Activated T-cell treated with anti-CD3 and anti-CD28 coated beads for 4 hours (primary cell): ENCODE measurements around the gene AMFR.

Experiments
- DNase-seq: peaks from one replicate; pipeline ENCODE4 v3.0.0-alpha.2; 2020

AMFR gene

DNA sequence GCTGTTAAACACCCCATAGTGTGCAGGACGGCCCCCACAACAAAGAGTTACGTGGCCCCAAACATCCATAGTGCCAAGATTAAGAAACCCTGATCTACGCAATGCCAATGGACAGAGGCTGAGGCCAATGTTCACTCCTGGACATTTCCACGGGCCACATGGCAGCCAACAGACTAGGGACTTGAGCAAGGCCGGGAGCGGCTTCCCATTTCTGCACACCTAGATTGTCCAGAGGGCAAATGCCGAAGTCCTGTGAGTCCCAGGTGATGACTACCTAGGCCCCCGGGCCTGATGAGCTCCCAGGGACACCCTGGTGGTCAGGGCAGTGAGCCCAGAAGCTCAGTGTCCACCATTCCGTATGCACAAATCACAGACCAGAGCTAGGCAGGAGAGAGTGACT is 95.5 kb downstream of the AMFR start:
- no peak for DNase-seq

DNA sequence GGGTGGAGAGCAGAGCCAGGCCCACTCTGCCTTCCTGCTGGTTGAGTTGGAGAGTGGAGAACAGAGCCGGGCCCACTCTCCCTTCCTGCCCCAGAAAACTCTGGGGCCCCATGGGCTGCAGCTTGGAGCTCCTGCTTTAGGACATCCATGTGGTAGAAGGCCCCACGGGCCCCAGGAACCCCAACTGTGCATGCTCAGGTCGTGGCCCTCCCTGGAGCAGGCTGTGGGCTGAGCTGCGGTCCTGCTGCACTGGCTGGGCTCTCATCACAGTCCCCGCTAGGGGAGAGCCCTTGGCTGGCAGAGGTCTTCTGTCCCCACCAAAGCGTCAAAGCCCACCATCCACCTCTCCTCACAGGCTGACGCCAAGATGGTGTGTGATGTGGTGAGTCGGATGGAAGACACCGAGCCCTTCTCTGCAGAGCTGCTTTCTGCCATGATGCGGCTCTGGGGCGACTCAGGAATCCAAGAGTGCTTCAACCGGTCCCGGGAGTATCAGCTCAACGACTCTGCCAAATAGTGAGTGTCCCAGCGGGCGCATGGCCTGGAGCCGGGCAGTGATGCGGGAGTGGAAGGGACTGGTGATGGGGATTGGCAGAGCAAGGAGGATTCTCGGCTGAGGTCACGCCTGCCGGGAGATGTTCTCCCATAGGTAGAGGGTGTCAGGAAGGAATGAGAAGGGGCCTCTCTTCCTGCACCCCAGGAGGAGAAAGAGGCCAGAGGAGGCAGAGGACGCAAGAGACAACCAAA is 96.9 kb downstream of the AMFR start:
- no peak for DNase-seq

DNA sequence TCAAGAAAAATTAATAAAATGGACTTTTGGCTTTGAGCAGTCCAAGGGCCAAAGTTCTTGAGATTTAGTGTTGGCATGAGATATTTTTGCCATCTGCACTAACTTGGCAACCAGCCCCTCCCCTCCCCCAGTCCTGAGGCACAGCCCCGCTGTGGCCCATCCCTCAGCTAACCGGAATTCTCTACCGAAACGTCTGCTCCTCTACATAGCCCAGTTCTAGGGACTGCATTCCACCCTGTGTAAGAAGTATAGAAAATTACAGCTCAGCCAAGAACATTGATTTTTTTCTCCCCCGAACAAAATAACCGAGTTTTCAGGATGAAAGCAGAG is 97.5 kb downstream of the AMFR start:
- no peak for DNase-seq

DNA sequence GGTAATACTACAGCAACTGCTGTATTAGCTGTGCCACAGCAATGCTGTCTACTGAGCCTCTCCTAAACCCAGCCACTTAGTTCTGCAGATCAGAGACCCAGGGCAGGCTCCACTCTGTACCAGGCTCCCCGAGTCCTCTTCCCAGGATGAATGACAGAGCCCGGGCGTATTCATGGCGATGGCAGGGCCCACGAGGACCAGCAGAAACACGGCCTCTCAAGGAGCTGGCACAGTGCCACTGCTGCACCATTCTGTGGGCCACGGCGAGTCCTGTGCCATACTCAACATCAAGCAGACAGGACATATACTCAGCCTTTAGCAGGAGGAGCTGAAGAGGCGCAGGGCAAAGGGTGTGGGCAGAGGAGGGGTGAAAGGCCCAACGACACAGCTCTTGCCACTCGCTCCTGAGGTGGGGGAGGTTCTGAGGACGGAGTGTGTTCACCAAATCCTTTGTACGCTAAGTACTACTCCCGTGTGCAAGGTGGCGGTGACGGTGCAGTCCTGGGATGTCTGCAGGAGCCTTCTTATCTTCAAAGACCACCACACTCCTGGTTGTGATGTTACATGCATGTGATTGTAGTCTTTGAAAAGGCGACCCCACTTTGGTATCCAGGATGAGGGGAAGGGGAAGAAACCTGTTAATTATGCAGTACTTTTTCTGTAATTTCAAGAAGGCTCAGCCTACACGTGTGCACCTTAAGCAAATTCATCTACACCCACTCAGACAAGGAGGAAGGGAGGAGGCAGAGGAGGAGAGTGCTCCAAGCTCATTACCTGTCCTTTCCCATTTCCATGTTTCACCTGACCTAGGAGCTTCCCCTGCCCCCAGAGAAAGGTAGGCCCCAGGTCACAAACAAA is 98.0 kb downstream of the AMFR start:
- no peak for DNase-seq

DNA sequence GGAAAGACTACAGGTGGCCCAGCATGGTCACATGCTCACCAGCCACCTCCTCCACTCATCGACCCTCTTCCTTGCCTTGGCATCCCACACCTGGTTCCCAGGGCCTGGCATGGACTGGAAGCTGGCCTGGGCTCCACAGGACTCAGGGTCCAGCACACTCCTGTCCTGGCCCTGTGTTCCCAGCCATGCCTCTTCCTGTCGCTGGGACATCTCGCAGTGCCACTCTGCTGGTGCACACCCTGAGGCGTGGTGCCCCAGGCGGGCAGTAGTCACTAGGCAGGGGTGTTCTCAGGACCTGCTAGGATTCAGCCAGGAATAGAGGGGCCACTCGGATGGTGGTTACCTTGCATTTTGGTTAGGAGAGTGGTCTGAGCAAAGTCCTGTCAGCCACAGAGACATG is 99.4 kb downstream of the AMFR start:
- DNase-seq, result no peak

DNA sequence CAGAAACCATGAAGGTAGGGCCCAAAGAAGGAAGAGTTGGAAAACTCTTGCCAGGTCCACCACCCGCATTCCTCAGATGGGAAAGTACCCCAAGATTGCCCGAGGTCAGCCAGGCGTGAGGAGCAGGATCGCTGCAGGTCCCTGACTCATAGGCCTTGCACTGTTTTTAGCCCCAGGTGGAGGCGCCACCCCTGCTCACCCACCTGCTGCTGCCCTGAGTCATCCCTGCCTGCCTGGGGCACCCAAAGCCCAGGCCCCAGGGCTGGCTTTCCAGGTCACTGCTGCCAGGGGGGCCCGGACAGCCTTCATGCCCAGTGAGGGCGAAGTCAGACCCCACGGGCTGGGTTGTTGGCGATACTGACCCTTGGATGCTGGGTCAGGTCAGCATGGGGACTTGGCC is 100.9 kb downstream of the AMFR start:
- DNase-seq, result no peak

DNA sequence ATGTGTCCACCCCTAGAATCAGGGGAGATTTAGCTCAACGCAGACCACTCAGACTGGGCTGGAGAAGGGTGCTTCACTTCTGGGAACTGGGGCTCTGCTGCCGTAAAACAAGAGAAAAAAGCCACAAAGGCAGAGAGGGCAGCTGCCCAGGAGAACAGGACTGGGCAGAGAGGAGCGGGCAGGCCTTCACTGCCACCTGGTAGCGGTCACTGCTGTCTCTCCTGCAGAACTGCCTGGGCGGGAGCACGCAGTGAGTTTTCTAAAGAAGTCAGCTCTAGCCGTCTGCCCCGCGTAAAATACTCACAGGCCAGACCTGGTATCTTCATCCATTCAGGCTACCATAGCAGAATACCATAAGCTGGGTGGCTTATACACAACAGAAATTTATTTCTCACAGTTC is 103.8 kb downstream of the AMFR start:
- DNase-seq, result no peak

DNA sequence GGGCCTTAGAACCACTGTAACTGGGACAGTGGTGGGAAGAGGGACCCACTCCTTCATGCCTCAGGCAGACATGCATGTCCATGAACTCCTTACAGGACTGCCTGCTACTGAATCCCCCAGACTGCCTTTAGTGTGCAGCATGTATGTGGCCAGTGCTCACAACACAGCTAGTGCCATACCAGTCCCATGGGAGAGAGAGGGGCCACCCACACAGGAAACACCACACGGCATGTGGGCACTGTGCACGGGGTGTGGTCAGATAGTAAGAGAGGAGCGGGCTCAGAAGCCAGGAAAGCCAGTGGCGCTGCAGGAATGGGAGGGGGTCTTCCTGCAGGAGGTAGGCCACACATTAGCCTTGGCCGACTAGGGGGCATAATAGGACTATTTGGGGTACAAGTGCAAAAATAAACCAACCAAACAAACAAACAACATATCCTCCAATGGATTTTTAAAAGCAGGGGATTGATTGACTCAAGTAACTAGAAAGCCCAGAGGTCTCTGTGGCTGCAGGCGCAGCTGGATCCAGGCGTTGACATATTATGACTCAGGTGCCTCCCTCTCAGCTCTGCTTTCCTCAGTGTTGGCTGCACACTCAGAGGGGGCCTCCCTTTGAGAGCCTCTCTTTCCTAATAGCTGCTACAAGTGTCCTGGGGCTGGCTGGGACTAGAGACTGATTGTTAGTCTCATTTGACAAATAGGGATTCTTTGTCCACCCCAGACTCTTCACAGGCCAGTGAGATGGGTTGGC is 104.4 kb downstream of the AMFR start:
- DNase-seq, result no peak

DNA sequence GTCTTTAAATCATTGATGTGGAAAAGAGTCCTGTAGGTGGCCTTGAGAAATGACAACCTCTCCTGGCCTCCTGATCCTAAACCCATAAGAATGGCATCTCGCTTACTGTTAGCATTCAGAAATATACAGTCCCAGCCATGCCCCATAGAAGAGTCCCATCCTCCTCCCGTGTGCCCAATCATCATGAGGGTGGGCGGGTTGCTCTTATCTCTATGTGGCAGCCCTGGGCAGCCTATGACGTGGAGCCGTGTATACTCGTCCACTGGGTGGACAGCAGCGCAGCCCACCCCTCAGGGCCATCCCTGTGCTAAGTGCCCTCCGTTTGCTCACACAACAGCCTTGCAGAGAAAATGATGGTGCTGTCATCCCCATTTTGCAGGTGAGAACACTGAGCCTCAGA is 105.3 kb downstream of the AMFR start:
- DNase-seq, result no peak

DNA sequence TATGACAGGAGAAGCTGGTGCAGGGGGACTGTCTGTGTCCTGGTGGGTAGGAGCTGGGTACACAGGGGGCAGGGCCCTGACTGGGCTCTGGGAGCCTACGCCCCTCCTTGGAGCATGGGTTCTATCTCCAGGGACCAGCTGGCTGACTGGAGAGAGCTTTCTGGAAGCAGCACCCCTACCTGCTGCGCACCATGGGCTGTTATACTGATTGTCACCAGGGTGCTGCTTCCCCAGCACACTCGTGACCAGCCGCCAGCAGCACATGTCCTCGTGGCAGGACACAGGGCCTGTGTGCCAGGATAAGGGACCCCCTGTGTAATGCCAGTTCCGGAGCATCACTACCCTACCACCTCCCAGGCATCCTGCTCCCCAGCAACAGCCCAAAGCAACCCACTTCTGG is 106.0 kb downstream of the AMFR start:
- no peak for DNase-seq

DNA sequence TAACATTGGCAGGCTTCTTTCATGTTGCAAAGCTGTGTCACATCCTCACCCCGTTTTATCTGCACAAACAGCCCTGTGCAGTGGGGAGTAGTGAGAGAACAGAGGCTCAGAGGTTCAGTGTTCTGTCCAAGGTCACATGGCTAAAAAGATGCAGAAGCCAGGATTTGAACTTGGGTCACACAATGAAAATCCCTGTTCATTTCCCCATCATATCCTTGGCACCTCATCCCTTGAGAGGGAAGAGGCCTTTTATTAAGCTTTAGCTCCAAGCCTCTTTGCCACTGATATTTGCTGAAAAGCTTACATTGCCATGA is 106.6 kb downstream of the AMFR start:
- no peak for DNase-seq

DNA sequence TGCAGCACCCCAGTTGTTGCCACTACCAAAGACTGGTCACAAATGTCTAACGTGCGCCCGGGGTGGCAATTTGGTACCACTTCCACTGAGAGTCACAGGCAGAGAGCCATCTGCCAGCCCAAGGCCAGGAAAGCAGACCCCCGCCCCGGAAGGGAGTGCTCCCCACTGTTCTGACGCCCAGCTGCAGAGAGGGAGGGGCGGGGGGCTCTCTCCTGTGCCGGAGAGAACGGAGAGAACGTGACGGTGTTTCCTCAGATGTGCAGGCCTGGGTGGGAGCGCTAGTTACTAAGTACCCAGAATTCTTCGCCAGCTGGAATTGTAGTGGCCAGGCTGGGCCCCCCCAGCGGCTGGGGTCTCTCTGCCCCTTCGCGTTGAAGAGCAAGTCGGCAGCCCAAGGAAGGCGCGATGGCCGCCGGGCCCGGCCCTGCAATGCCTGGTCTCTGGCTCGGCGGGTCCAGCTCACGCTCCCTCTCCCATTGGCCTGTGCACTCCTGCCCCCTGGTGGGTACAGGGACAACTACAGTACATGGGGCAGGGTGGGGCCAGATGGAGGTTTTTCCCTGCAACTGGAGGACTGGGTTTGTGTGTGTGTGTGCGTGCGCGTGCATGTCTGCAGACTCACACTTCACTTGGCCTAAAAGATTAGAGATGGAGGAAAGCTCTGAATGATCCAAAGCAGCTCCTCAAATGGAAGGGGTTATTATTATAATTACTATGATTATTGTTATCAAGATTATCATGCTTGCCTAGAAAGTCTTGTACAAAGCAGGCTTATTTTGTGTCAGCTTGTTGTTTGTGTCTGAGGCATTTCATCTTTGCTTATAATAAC is 107.1 kb downstream of the AMFR start:
- DNase-seq, result peak; percentile 70

DNA sequence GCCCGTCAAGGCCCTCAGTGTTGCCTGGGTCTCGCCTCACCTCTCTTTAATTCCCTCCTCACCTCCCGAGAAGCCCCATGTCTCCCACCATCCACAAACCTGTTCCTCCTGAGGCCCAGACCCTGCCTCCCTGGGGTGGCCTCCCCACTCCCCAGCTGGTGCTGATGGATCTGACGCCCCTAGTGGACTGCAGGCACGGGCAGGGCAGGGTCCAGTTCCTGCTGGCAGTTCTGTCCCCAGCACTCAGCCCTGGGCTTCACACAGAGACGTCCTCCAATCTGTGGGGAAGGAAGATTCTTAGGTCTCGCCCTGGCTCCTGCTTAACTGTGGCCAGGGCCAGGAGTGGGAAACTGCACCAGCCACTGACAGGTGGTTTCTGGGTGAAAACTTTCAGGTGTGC is 108.8 kb downstream of the AMFR start:
- no peak for DNase-seq

DNA sequence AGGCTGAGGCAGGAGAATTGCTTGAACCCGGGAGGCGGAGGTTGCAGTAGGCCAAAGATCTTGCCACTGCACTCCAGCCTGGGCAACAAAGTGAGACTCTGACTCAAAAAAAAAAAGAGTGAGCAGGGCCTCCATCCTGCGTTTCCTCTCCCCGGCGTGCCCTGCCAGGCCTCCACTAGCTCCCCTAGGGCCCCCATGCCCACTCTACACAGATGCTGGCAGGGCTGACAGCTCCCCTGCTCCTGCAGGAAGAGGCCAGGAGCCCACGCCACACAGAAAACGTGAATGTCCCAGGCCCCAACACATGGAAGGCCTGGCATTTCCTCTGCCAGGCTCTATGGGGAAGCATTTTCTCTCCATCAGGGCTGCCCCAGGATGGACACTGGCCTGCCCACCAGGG is 109.4 kb downstream of the AMFR start:
- no peak for DNase-seq

DNA sequence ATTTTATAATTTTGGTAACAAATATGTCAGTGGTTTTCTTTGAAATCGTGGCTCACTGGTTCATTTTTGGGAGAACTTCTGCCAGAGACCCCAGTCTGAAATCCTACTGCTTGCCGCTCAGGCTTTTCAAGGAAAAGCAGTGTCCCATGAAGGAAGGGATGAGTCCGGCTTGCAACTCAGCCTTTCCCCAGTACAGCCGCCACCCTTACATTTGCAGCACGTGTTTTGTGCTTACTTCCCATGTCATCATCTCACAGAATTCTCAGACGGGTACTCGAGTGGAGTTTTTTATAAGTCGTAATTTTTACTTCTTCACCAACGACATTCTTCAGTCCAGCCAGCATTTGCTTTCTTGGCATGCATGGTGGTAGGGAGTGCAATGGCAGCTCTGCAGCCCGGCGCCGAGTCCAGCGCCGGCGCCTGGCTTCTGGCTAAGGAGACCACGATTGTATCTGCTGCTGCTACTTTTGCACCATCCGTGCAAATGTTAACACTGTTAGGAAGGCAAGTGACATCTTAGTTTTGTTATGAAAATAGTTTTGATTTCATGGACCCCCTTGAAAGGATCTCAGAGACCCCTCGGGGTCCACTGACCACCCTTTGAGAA is 111.0 kb downstream of the AMFR start:
- no peak for DNase-seq

DNA sequence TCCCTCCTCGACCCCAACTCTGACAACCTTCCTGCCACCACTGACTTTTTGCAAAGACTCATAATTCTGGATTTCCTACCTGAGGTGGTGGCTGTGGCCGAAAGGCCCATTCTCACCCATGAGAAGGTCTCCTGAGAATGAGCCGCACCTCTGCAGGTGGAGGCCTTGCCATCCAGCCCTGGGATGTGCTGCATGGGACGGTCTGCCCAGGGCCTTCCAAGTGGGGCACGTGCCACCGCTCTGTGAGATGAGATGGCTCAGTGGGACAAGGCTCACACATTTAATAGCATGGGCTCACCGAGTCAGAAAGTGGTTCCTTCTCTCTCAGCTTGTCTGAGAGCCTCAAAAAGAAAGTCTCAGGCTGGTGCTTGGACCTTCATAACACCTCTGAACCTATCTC is 112.8 kb downstream of the AMFR start:
- DNase-seq, result no peak

DNA sequence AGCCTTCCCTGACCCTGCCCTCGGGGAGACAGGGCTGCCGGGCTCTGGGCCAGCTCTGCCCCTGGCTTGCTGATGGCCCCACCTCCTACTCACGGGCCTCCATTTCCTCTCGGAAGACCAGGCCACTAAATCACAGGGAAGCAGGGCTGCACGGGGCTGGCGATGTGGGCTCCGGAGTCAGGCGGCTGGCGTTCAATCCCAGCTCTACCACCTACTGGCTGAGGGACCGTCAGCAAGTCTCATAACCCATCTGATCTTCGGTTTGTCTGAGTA is 113.4 kb downstream of the AMFR start:
- no peak for DNase-seq
